ENCODE results near the gene LRP10. TPM values are rescaled to one million over a fixed set of nuclear protein-coding genes. Genes with fewer than 3 reads are reported as not detected.

LRP10 gene
- total RNA-seq, 2 donors from 2014 or later: 54.2 to 144 TPM

DNA sequence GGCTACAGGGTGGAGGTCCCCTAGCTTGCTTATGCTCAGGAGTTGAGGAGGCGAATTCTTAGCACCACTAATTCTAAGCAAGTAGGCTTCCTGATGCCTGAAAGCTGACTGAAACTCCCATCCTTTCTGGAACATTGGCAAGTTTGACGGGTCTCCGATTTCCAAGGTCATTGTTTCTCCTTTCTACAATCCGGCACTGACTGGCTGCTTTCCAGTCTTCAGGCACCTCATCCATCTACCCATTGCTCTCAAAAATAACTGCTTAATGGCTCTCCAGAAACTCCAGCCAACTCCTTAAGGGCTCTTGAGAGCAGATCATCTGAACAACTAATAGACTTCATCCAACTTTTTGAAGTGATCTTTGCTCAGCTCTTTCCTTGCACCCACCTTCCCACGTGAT is 24.8 kb downstream of the LRP10 start:
- DNase-seq (ENCODE audit: low spot score): no peak
- Histone ChIP-seq H3K4me1 (peaks cover 0 to 12% of the 10 kb centered on the region in 2 donors), H3K36me3 (peaks cover 10% of the 10 kb centered on the region), H3K27ac (no peak overlapping the region), H3K4me3 (no peak overlapping the region), H3K9me3 (no peaks in the 10 kb centered on the region), H3K27me3 (no peaks in the 10 kb centered on the region)
- TF ChIP-seq, protein P1, sequence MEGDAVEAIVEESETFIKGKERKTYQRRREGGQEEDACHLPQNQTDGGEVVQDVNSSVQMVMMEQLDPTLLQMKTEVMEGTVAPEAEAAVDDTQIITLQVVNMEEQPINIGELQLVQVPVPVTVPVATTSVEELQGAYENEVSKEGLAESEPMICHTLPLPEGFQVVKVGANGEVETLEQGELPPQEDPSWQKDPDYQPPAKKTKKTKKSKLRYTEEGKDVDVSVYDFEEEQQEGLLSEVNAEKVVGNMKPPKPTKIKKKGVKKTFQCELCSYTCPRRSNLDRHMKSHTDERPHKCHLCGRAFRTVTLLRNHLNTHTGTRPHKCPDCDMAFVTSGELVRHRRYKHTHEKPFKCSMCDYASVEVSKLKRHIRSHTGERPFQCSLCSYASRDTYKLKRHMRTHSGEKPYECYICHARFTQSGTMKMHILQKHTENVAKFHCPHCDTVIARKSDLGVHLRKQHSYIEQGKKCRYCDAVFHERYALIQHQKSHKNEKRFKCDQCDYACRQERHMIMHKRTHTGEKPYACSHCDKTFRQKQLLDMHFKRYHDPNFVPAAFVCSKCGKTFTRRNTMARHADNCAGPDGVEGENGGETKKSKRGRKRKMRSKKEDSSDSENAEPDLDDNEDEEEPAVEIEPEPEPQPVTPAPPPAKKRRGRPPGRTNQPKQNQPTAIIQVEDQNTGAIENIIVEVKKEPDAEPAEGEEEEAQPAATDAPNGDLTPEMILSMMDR (IDR thresholded peaks at IDR 0.05): no peak

DNA sequence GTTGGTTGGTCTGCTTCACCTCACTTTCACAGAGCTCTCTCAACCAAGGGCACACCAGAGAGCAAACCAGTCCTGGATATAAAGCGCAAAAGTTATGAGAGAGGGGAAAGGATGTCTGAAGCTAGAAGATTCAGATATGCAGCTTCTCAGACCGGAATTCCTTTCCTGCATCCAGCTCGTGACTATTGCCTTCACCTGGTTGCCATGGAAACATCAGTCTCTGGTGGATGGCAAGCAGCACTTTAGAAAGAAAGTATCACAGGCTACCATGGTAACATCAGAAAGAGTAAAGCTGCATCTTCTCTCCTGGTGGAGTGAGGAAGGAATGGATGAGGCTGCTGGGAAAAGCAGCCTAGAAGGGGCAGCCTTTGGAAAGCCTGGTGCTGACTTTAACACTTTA is 25.2 kb downstream of the LRP10 start:
- H3K27ac ChIP-seq: no peak overlapping the region
- H3K4me3 ChIP-seq: no peak overlapping the region
- H3K36me3 ChIP-seq: peaks cover 15% of the 10 kb centered on the region
- no peaks in the 10 kb centered on the region for H3K27me3 ChIP-seq
- peaks cover 0 to 12% of the 10 kb centered on the region in 2 donors for H3K4me1 ChIP-seq
- TF ChIP-seq, protein P1 (IDR thresholded peaks at IDR 0.05): no peak
- no peaks in the 10 kb centered on the region for H3K9me3 ChIP-seq
- DNase-seq (ENCODE audit: low spot score): no peak

DNA sequence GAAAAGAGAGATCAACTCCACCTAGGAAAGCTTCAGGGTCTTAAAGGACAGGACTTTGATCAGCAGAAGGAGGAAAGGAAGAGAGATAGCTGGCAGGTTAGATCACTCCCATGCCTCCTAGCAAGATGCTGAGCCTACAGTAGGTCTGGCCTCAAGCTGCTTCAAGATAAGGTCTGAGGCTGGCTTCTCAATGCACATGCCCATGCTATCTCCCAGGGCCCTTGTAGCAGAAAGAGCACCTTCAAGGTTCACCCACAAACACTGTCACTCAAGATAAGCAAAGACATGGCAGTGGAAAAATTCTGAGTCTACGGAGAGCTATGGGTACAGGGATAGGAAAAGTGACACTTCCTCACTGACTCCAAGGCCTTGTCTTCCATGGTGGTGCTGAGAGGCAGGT is 25.8 kb downstream of the LRP10 start:
- DNase-seq (ENCODE audit: low spot score): no peak
- Histone ChIP-seq H3K9me3 (no peaks in the 10 kb centered on the region), H3K4me1 (peaks cover 0 to 12% of the 10 kb centered on the region in 2 donors), H3K36me3 (peaks cover 20% of the 10 kb centered on the region), H3K4me3 (no peak overlapping the region), H3K27ac (no peak overlapping the region), H3K27me3 (no peaks in the 10 kb centered on the region)
- TF ChIP-seq, protein P1 (IDR thresholded peaks at IDR 0.05): no peak

DNA sequence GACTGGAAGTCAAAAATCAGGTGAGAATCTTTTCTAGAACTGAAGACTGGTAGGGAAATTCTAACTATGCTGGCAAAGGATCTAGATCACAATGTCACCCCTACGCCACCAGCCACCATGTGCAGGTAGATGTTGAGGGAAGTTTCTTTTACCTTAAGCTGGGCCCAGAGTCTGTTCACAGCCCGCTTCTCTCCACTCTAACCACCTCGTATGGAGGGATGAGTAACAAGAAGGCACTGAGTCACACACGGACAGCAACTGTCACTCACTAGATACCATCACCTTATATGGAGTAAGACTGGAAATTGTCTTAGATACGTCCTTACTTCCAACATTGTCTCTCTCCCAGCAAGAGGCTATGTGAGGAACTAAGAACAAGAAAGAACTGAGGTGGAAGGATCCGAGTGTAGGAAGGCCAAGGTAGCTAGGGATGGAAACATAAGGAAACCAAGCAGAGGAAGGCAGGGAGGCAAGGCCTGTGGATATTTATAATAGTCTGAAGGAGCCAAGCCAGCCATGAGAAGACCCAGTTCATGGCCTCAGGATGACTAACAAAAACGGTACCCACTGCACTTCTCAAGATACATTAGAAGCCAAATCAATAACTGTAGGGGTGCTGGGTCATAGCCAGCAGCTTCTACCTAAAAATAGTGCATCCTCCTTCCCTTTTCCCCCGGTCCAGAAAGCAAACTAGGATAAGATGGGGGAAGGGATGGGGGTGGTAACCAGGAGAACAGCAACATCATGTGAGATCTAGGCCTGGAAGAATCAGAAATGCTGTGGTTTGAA is 27.0 kb downstream of the LRP10 start:
- peaks cover 0 to 12% of the 10 kb centered on the region in 2 donors for H3K4me1 ChIP-seq
- H3K36me3 ChIP-seq: peaks cover 32% of the 10 kb centered on the region
- H3K4me3 ChIP-seq: no peak overlapping the region
- H3K27ac ChIP-seq: peak overlapping the region in 1 of 2 donors; percentile 65
- H3K9me3 ChIP-seq: no peaks in the 10 kb centered on the region
- TF ChIP-seq, protein P1 (IDR thresholded peaks at IDR 0.05): no peak
- H3K27me3 ChIP-seq: no peaks in the 10 kb centered on the region
- DNase-seq (ENCODE audit: low spot score): no peak

DNA sequence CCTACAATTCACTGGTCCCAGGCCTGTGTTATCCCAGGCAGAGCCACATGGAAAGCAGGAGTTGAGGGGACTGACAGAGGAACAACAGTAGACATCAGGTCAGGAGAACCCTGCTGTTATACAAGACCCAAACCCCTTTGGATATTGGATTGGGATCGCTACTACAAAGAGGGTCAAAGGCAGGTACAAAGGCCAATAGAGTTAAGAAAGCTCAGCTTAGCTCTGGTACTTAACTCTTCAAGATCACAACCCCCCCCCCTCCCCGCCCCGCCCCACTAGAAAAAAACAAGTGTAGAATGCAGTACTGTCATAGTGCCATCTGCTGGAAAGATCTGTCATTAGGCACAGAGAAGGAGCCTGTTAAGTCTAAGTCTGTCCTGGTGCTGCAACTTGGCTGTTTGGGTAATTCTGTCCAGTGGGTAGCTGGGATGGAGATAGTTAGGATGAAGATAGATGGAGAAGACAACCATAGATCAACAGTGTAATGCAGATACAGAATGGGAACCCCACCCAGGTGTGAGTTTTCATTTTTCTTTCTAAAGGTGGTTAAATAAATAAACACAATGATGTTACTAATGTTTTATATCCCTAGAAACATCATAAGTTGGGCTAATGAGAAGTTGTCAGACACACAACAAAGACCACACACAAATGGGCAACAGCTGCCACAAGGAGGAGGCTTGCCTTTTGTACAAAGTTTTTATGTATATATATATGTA is 28.7 kb downstream of the LRP10 start:
- TF ChIP-seq, protein P1 (IDR thresholded peaks at IDR 0.05): peak; percentile 48 to 64
- peaks cover 0 to 12% of the 10 kb centered on the region in 2 donors for H3K4me1 ChIP-seq
- no peaks in the 10 kb centered on the region for H3K9me3 ChIP-seq
- DNase-seq (ENCODE audit: low spot score): no peak
- H3K4me3 ChIP-seq: no peak overlapping the region
- H3K36me3 ChIP-seq: peaks cover 49% of the 10 kb centered on the region
- H3K27ac ChIP-seq: peak overlapping the region in 1 of 2 donors; percentile 19
- H3K27me3 ChIP-seq: no peaks in the 10 kb centered on the region

Data from right atrium auricular region (tissue), 2 donors.